Stimulated activated CD8-positive, alpha-beta memory T cell treated with anti-CD3 and anti-CD28 coated beads, Interleukin-7, amount 100 ng/mL, for 4 hours (primary cell): ENCODE data around the gene PLSCR2.
"Not testable (repeated sequence)": the region's sequence is repeated elsewhere in the genome, so short reads cannot be mapped to it uniquely, and the experiment has no call there.

ENCODE experiments used
- DNase-seq, 2 donors: peaks; one replicate each; pipeline ENCODE4 v3.0.0-alpha.2; 2020; ENCODE audit warnings: low read depth in 2 of 2

Gene PLSCR2

GRCh38 chr3:146485297-146485696 is 15.9 kb upstream of the PLSCR2 start:
- DNase-seq = no peak

- no peak for DNase-seq
Measured at GRCh38 chr3:146476094-146476740, 6.9 kb upstream of the PLSCR2 start.

- not testable (repeated sequence) for DNase-seq
Measured at GRCh38 chr3:146474976-146475375, 5.6 kb upstream of the PLSCR2 start.

GRCh38 chr3:146473726-146474125 is 4.4 kb upstream of the PLSCR2 start:
- no peak for DNase-seq

- no peak for DNase-seq
Measured at GRCh38 chr3:146472611-146473010, 3.2 kb upstream of the PLSCR2 start.

- no peak for DNase-seq
Measured at GRCh38 chr3:146471012-146471411, 1.7 kb upstream of the PLSCR2 start.

- DNase-seq = no peak
Measured at GRCh38 chr3:146470425-146470990, 1.1 kb upstream of the PLSCR2 start.

GRCh38 chr3:146468671-146469149 is 651 bp downstream of the PLSCR2 start:
- no peak for DNase-seq

- no peak for DNase-seq
Measured at GRCh38 chr3:146468234-146468633, 1.1 kb downstream of the PLSCR2 start.

- no peak for DNase-seq
Measured at GRCh38 chr3:146466604-146467003, 2.8 kb downstream of the PLSCR2 start.

GRCh38 chr3:146465693-146466465 is 3.5 kb downstream of the PLSCR2 start:
- no peak for DNase-seq

GRCh38 chr3:146464783-146465182 is 4.6 kb downstream of the PLSCR2 start:
- DNase-seq = no peak

GRCh38 chr3:146464005-146464595 is 5.3 kb downstream of the PLSCR2 start:
- no peak for DNase-seq

GRCh38 chr3:146454796-146455195 is 14.6 kb downstream of the PLSCR2 start:
- no peak for DNase-seq

- no peak for DNase-seq
Measured at GRCh38 chr3:146449613-146450012, 19.7 kb downstream of the PLSCR2 start.

GRCh38 chr3:146449076-146449475 is 20.3 kb downstream of the PLSCR2 start:
- no peak for DNase-seq

- DNase-seq = no peak
Measured at GRCh38 chr3:146446026-146446425, 23.3 kb downstream of the PLSCR2 start.

GRCh38 chr3:146440310-146440709 is 29.1 kb downstream of the PLSCR2 start:
- not testable (repeated sequence) for DNase-seq

GRCh38 chr3:146432066-146432465 is 37.3 kb downstream of the PLSCR2 start:
- DNase-seq = no peak

GRCh38 chr3:146431240-146431639 is 38.1 kb downstream of the PLSCR2 start:
- DNase-seq = no peak

- no peak for DNase-seq
Measured at GRCh38 chr3:146425341-146425740, 44.0 kb downstream of the PLSCR2 start.
